ENCODE data around the gene PDE4B.

DNA sequence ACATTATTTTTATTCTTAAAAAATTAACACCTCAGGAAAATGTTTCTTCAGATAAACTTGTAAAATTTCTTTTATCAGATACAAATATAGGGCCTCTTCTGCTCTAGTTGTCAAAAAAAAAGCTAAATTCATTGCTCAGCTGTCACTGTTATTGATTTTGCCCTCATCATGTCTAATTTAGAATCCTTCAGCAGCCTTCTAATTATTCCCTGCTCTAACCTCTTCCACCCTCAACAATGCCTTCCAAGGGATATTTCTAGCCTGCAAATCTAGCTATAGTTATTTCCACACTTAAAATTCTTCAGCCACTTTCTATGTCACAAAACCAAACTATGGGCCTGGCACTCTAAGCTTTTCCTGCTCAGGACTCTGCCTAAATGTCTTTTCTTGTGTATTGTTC, 25.2 kb downstream of the PDE4B start:
- TF ChIP-seq, protein P1, sequence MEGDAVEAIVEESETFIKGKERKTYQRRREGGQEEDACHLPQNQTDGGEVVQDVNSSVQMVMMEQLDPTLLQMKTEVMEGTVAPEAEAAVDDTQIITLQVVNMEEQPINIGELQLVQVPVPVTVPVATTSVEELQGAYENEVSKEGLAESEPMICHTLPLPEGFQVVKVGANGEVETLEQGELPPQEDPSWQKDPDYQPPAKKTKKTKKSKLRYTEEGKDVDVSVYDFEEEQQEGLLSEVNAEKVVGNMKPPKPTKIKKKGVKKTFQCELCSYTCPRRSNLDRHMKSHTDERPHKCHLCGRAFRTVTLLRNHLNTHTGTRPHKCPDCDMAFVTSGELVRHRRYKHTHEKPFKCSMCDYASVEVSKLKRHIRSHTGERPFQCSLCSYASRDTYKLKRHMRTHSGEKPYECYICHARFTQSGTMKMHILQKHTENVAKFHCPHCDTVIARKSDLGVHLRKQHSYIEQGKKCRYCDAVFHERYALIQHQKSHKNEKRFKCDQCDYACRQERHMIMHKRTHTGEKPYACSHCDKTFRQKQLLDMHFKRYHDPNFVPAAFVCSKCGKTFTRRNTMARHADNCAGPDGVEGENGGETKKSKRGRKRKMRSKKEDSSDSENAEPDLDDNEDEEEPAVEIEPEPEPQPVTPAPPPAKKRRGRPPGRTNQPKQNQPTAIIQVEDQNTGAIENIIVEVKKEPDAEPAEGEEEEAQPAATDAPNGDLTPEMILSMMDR (IDR thresholded peaks at IDR 0.05) = no peak
- no peak for TF ChIP-seq POLR2A (IDR thresholded peaks at IDR 0.05)

Measured in lower leg skin (tissue), 3 donors.